Upper lobe of left lung (tissue), 6 donors: ENCODE measurements around the gene WNT2. TPM values are rescaled to one million over a fixed set of nuclear protein-coding genes. Genes with fewer than 3 reads are reported as not detected.

Experiments
- ATAC-seq, 2 donors: fragments of 200-7000 bp; cut with Tn5 transposase; one replicate each; pipeline ENCODE4 v1.9.1; 2022; ENCODE audit warnings: mild to moderate bottlenecking in 2 of 2, moderate library complexity in 2 of 2; ENCODE audit not compliant: low FRiP score in 2 of 2
- DNase-seq, 2 donors: peaks; one replicate each; pipeline ENCODE4 v3.0.0-alpha.2; 2019 to 2020
- H3K27ac ChIP-seq, 4 donors: fragments of 200-600 bp; sonication (generic); one replicate each; pipeline ENCODE4 v1.5.1; 2016 to 2019
- H3K27me3 ChIP-seq, 4 donors: fragments of 200-600 bp; sonication (generic); one replicate each; pipeline ENCODE4 v1.5.1; 2017 to 2019
- H3K36me3 ChIP-seq, 4 donors: fragments of 200-600 bp; sonication (generic); one replicate each; pipeline ENCODE4 v1.5.1; 2016 to 2019
- H3K4me1 ChIP-seq, 4 donors: fragments of 200-600 bp; sonication (generic); one replicate each; pipeline ENCODE4 v1.5.1; 2018 to 2019
- H3K4me3 ChIP-seq, 4 donors: fragments of 200-600 bp; sonication (generic); one replicate each; pipeline ENCODE4 v1.5.1; 2017 to 2019; ENCODE audit warnings: mild to moderate bottlenecking in 2 of 4, moderate library complexity in 1 of 4
- H3K9me3 ChIP-seq, 4 donors: fragments of 200-600 bp; sonication (generic); one replicate each; pipeline ENCODE4 v1.5.1; 2018 to 2019
- EP300 ChIP-seq, 4 donors: sonication (generic); formaldehyde crosslinking; IDR thresholded peaks; one replicate each; pipeline ENCODE4 v1.5.1; 2017; ENCODE audit warnings: antibody characterized with exemption in 4 of 4, control low read depth in 2 of 4
- POLR2A ChIP-seq, 4 donors: fragments of 450-650 bp; IDR thresholded peaks; one replicate each; pipeline ENCODE4 v1.5.1; 2016 to 2017; ENCODE audit warnings: antibody characterized with exemption in 4 of 4, mild to moderate bottlenecking in 2 of 4
- POLR2AphosphoS5 ChIP-seq, 2 donors: sonication (generic); formaldehyde crosslinking; IDR thresholded peaks; one replicate each; pipeline ENCODE4 v1.5.1; 2017; ENCODE audit warnings: antibody characterized with exemption in 2 of 2
- WGBS, 2 donors: methylation state at CpG; one replicate each; pipeline ENCODE4 v1.1.5; 2017 to 2018; 5-methylcytosine and 5-hydroxymethylcytosine counted together
- total RNA-seq, 6 donors: library from RNA; depleted of rRNA in 4 of 6; stranded (reverse); fragments of >200 nt in 4 of 6; gene quantifications; one replicate each; pipeline versions ENCODE4 v1.1.0 to v1.2.1, GENCODE V29; 2016 to 2021
- TF ChIP-seq, protein P1 (sequence below), 6 experiments: fragments of 450-650 bp in 4 of 6; fragments of 200-600 bp in 2 of 6; sonication (generic) in 2 of 6; IDR thresholded peaks; one replicate each; pipeline ENCODE4 v1.5.1; 2016 to 2019; ENCODE audit warnings: antibody characterized with exemption in 6 of 6
- donor health status: DM: no; HTN: no; CAD: no; lungs with moderate emphysema.
- donor health status: DM: no; HTN: yes; CAD: no; lungs with severe emphysema.

The WNT2 gene
- total RNA-seq, 6 donors from 2014 or later = 1.0 to 13.9 (median 7.1) TPM

DNA sequence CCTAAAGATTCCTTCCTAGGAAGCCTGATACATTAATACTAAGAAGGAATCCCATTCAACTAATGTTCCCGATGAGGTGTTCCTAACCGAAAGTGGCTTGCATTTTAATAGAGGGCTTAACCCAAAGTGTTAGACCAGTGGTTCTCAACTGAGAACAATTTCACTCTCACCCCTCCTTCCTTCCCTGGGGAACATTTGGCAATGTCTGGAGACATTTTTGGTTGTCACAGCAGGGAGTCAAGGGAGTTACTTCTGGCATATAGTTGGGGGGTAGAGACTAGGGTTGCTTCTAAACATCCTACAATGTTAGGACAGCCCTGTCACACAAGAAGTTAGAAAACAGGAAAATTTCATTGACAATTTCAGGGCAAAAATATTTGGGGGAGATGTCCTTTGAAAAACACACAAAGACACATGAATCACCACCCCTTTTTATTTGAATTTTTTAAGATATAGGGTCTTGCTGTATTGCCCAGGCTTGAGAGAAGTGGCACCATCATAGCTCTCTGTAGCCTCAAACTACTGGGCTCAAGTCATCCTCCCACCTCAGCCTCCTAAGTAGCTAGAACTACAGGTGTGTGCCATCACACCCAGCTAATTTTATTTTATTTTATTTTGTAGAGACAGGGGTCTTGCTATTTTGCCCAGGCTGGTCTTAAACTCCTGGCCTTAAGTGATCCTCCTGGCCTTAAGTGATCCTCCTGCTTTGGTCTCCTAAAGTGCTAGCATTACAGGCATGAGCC is 50.7 kb downstream of the WNT2 start:
- Histone ChIP-seq H3K27me3 (no peaks in the 10 kb centered on the region), H3K27ac (no peak overlapping the region), H3K4me3 (no peak overlapping the region), H3K36me3 (no peaks in the 10 kb centered on the region), H3K9me3 (no peaks in the 10 kb centered on the region), H3K4me1 (no peaks in the 10 kb centered on the region)
- TF ChIP-seq POLR2AphosphoS5 (IDR thresholded peaks at IDR 0.05) (no peak), POLR2A (IDR thresholded peaks at IDR 0.05) (no peak), EP300 (IDR thresholded peaks at IDR 0.05) (no peak)
- TF ChIP-seq, protein P1, sequence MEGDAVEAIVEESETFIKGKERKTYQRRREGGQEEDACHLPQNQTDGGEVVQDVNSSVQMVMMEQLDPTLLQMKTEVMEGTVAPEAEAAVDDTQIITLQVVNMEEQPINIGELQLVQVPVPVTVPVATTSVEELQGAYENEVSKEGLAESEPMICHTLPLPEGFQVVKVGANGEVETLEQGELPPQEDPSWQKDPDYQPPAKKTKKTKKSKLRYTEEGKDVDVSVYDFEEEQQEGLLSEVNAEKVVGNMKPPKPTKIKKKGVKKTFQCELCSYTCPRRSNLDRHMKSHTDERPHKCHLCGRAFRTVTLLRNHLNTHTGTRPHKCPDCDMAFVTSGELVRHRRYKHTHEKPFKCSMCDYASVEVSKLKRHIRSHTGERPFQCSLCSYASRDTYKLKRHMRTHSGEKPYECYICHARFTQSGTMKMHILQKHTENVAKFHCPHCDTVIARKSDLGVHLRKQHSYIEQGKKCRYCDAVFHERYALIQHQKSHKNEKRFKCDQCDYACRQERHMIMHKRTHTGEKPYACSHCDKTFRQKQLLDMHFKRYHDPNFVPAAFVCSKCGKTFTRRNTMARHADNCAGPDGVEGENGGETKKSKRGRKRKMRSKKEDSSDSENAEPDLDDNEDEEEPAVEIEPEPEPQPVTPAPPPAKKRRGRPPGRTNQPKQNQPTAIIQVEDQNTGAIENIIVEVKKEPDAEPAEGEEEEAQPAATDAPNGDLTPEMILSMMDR (IDR thresholded peaks at IDR 0.05) = no peak
- WGBS, 2 donors = 96 to 100% methylated on average over 2 of the region's 2 CpGs
- no peak for ATAC-seq
- no peak for DNase-seq

DNA sequence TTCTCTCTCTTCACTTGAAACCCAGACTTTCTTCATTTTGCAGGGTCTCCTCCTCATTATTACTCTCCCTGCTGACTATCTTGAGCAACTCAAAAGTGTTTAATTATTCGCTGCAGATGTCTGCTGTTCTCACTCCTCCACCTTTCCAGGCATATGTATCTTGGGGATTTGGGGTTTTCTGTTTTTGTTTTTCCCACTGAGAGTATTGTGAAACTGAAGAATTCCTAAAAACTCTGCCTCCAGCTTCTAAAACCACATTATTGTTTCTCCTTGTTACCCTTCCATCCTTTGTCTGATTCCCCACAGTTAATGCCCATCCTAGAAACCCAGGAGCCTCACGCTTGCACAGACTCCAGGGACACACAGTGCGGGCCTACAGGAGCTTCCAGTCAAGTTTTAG is 51.3 kb downstream of the WNT2 start:
- Histone ChIP-seq H3K4me3 (no peak overlapping the region), H3K27me3 (no peaks in the 10 kb centered on the region), H3K4me1 (no peaks in the 10 kb centered on the region), H3K9me3 (no peaks in the 10 kb centered on the region), H3K36me3 (no peaks in the 10 kb centered on the region), H3K27ac (no peak overlapping the region)
- TF ChIP-seq EP300 (IDR thresholded peaks at IDR 0.05) (no peak), POLR2AphosphoS5 (IDR thresholded peaks at IDR 0.05) (no peak)
- DNase-seq = no peak
- 89 to 98% methylated on average over 3 of the region's 3 CpGs for WGBS, 2 donors
- no peak for ATAC-seq

DNA sequence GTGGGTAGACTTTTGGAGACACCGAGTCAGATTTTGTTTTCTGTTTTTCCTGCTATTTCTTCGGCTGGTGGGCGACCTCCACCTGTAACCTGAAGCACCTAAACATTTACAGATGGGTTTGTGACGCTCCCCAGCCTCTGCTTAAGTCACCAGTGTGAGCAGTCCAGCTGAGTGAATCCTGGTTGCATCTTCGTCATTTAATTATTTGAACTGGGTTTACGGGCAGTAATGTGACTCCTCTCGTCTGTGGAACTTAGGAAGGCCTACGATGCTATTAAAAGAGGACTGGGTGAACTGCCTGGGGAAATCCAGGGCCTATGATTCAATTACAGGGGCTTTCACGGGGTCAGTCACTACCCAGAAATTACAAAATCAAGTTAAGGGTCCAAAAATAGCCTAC is 52.5 kb downstream of the WNT2 start:
- no peak overlapping the region for H3K27ac ChIP-seq
- H3K4me1 ChIP-seq = no peaks in the 10 kb centered on the region
- no peak for DNase-seq
- TF ChIP-seq EP300 (IDR thresholded peaks at IDR 0.05) (no peak), POLR2AphosphoS5 (IDR thresholded peaks at IDR 0.05) (no peak), POLR2A (IDR thresholded peaks at IDR 0.05) (no peak)
- TF ChIP-seq, protein P1 (IDR thresholded peaks at IDR 0.05) = no peak
- 69 to 84% methylated on average over 9 of the region's 9 CpGs for WGBS, 2 donors
- H3K4me3 ChIP-seq = no peak overlapping the region
- H3K9me3 ChIP-seq = no peaks in the 10 kb centered on the region
- H3K36me3 ChIP-seq = no peaks in the 10 kb centered on the region
- H3K27me3 ChIP-seq = no peaks in the 10 kb centered on the region
- peak in 1 of 2 donors; percentile 41 for ATAC-seq

DNA sequence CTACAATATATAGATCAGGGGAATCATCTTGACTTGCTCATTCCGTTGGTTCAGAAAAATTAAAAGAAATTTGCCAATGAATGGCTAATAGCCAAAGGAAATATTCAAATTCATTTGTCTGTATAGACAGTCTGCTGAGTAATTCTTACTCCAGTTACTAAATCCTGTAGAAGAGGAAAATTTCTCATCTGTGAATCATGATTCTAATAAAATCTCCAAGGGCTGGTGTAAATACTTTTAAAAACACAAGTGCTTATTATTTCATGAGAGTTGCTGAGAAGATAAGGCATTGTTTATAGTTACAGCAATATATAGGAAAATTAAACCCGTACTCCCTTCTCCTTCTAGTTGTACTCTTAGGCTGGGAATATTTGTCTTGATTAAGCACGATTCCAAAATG is 53.0 kb downstream of the WNT2 start:
- DNase-seq = no peak
- H3K9me3 ChIP-seq = no peaks in the 10 kb centered on the region
- H3K4me3 ChIP-seq = no peak overlapping the region
- H3K27me3 ChIP-seq = no peaks in the 10 kb centered on the region
- 67 to 79% methylated on average over 3 of the region's 3 CpGs for WGBS, 2 donors
- ATAC-seq = peak in 1 of 2 donors; percentile 85
- no peak overlapping the region for H3K27ac ChIP-seq
- no peaks in the 10 kb centered on the region for H3K4me1 ChIP-seq
- no peaks in the 10 kb centered on the region for H3K36me3 ChIP-seq
- TF ChIP-seq EP300 (IDR thresholded peaks at IDR 0.05) (no peak), POLR2AphosphoS5 (IDR thresholded peaks at IDR 0.05) (no peak), POLR2A (IDR thresholded peaks at IDR 0.05) (no peak)
- TF ChIP-seq, protein P1 (IDR thresholded peaks at IDR 0.05) = no peak

DNA sequence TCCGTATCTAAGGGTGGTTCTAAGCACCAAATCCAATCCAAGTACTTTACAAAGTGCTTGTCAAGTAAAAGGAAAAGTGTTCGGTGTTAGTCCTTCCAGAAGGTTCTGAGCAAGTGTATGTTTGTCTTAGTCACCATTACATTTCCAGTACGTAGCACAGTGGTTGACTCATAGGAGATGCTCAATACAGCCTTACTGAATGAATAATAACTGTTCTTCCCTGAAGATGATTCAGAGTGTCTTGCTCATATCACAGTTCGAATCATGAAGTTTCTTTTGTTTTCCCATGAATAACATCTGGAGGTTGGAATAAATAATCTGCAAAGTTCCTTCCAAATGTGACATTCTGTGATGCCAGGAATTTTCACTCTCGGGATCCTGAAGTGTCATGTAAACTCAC is 53.4 kb downstream of the WNT2 start:
- H3K4me3 ChIP-seq = no peak overlapping the region
- DNase-seq = no peak
- H3K4me1 ChIP-seq = no peaks in the 10 kb centered on the region
- ATAC-seq = peak in 1 of 2 donors; percentile 92
- H3K36me3 ChIP-seq = no peaks in the 10 kb centered on the region
- WGBS, 2 donors = 70% methylated on average over 5 of the region's 5 CpGs
- no peak overlapping the region for H3K27ac ChIP-seq
- TF ChIP-seq EP300 (IDR thresholded peaks at IDR 0.05) (no peak), POLR2A (IDR thresholded peaks at IDR 0.05) (no peak), POLR2AphosphoS5 (IDR thresholded peaks at IDR 0.05) (peak in 1 of 2 donors; percentile 24)
- TF ChIP-seq, protein P1 (IDR thresholded peaks at IDR 0.05) = no peak
- H3K9me3 ChIP-seq = no peaks in the 10 kb centered on the region
- H3K27me3 ChIP-seq = no peaks in the 10 kb centered on the region
